ENCODE results near the gene VPS39.

The VPS39 gene

DNA sequence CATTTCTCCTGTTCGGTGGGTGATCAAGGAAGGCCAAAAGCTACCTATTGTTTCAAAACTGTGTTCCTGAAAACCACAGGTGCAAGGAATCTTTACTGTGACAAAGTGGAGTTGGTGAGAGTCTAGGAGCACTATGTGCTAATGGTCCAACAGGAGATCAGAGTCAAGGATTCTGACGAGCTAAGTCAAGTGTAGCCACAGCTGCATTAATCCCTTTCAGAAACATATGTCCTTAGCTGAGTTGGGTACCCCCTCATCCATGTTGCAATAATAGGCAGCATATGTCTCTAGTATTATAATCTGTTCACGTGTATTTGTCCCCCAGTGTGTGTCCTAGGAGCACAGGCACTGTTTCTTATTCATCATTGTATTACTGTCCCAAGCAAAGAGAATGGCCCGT, 1.7 kb downstream of the VPS39 start:
- no peak for DNase-seq (ENCODE audit: low read depth, low spot score)
- no peak overlapping the region for H3K4me3 ChIP-seq (ENCODE audit: low read length)

DNA sequence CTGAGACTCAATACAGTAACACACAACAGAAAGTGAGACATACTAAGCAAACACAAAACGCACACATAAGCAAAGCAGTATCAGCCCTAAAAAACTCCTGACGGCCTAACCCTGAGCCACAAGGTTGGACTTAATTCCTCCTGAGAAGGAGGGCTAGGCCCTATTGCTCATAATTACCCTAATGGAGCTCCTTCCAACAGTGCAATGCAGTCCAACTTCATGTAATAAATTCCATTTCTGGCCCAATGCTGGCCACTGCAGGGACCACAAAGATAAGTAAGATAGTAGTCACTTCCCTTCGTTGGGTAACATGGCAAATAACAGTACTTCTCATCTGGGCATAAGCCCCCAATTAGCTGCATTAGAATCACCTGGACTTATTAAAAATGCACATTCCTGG, 4.2 kb downstream of the VPS39 start:
- no peak for DNase-seq (ENCODE audit: low read depth, low spot score)
- no peak overlapping the region for H3K4me3 ChIP-seq (ENCODE audit: low read length)

DNA sequence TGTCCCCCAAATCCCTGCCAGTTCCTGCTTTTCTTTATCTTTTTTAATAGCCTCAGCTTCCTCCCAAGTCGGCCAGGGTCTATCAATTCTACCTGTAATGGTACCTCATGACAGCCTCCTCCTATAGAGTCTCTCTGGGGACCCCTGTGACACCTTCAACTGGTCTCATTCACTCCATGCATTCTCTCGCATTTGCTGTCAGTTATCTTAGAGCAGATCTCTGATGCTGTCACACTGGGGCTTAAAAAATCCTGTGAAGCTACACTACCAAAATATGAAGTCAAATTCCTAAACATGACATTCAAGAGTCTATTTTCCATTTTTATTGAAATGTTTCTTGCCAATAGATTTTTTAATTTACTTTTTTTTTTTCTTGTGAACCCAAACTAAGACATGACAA, 5.5 kb downstream of the VPS39 start:
- no peak for DNase-seq (ENCODE audit: low read depth, low spot score)
- no peak overlapping the region for H3K4me3 ChIP-seq (ENCODE audit: low read length)

DNA sequence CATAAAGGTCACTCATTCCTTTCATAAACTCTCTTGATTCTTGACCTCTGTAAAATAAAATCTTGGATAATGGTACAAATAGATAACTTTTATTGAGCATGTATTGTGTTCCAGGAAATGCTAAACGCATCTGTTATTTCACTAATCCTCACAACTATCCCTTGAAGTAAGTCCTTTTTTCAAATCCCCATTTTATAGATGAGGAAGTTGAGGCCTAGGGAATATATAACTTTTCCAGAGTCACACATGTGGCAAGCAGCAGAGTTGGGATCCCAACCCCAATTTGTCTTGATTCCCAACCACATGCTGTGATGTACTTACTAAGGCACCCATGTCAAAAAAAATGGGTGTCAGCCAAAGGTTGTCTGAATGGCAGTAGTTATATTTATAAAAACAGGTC, 6.3 kb downstream of the VPS39 start:
- no peak overlapping the region for H3K4me3 ChIP-seq (ENCODE audit: low read length)
- no peak for DNase-seq (ENCODE audit: low read depth, low spot score)

DNA sequence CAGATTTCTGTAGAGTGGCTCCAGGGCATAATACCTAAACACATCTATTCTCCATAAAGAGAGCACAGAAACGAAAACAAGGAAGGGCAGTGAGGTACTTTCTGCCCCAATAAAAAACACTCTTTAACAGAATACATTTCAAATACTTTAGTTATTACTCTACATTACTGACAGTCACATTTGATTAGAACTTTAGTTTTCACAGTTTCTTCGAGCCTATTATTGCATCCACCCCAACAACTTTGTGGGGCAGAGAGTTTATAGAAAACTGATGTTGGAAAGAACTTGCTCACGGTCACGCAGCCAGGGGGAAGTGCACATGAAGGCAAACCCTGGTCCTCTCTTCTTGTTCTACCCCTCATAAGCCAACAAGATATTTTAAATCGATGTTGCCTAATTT, 9.0 kb downstream of the VPS39 start:
- no peak for DNase-seq (ENCODE audit: low read depth, low spot score)
- no peak overlapping the region for H3K4me3 ChIP-seq (ENCODE audit: low read length)

DNA sequence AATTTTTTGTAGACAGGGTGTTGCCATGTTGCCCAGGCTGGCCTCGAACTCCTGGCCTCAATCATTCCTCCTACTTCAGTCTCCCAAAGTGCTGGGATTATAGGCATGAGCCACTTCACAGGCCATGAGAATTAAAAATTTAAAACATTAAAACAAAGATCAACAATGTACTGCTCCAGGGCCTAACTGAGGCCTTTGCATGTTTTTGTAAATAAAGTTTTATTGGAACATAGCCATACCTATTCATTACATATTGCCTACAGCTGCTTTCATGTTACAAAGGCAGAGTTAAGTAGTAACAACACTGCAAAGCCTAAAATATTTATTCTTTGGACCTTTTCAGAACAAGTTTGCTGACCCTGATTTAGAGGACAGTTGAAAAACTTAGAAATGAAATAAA, 9.6 kb downstream of the VPS39 start:
- DNase-seq (ENCODE audit: low read depth, low spot score), result no peak
- no peak overlapping the region for H3K4me3 ChIP-seq (ENCODE audit: low read length)

DNA sequence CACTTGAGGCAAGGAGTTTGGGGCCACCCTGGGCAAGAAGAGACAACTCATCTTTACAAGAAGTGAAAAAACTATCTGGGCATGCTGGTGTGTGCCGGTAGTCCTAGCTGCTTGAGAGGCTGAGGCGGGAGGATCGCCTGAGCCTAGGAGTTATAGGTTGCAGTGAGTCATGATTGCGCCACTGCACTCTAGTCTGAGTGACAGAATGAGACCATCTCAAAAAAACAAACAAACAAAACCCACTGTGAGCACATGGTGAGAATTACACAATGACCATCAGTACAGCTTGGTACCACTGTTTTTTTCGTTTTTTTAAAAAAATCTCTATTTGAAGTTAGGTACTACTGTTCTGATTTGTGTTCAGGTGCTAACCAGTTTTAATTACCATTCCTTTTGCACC, 13.6 kb downstream of the VPS39 start:
- no peak overlapping the region for H3K4me3 ChIP-seq (ENCODE audit: low read length)
- DNase-seq (ENCODE audit: low read depth, low spot score), result no peak

DNA sequence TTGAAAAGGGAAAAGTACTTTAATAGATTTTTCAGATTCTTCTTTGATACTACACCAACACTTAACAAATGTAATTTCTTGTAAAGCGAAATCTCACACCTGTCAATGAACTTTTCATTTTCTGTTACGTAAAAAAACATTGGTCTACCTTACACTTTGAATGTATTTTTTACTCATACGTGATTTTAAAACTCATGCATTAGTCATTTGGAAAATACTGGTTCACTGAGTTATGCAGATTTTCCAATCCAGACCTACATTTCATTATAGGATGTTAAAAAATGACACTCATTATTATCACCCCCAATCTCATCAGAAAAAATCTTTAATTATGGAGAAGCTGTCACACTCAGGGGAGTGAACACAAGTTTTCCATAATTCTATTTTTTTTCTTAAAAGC, 14.7 kb downstream of the VPS39 start:
- no peak overlapping the region for H3K4me3 ChIP-seq (ENCODE audit: low read length)

DNA sequence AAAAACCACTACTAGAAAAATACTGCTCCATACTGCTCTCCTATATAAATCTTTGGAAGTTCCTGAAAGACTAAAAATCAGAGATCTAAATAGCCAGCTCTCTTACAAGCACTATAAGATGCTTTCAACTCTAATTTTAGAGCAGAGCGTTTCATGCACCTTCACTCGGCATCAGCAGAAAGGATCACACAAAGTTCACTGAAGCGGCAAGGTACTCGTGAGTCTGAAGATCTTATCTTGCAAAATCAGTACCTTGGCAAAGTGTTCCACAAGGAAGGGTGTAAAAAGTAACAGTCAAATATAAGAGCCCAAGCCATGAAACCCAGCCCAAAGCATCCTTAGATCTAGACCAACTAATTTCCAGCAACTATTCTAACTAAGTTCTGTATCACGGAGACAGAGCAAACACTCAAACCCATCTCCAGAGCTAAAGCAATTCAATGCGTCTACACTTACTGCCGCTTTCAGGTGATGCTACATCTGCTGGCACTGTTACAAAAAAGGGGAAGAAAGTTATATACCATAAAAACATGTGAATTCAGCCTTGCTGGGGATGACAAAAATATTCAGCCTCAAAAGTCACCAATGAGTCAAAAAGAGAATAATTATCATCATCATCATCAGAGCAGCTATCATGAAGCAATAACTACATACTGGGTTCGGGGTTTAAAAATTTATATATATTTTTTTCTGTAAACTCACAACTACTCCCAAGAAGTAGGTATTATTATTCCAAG, 16.3 kb downstream of the VPS39 start:
- DNase-seq (ENCODE audit: low read depth, low spot score), result no peak
- no peak overlapping the region for H3K4me3 ChIP-seq (ENCODE audit: low read length)

More for the DNA sequence above, 14.7 kb downstream of the VPS39 start:
- no peak for DNase-seq (ENCODE audit: low read depth, low spot score)

DNA sequence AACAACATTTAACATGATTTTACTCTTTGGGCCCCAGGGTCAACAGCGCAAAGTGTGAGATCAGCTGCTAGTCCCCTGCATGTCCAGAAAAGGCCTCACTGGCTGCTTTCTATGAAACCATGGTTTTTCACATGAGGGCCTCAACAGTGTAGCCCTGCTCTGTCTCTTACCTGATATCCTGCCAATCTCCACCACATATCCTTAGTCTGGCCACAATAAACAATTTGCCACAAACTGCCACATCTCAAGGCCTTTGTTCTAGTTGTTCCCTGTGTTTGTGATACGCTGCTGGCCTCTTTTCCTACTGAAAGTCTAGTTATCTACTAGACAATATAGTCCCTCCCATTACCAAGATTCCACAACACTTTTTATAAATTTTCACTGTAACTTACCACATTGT, 17.7 kb downstream of the VPS39 start:
- DNase-seq (ENCODE audit: low read depth, low spot score), result peak; percentile 81
- H3K4me3 ChIP-seq (ENCODE audit: low read length), result no peak overlapping the region

DNA sequence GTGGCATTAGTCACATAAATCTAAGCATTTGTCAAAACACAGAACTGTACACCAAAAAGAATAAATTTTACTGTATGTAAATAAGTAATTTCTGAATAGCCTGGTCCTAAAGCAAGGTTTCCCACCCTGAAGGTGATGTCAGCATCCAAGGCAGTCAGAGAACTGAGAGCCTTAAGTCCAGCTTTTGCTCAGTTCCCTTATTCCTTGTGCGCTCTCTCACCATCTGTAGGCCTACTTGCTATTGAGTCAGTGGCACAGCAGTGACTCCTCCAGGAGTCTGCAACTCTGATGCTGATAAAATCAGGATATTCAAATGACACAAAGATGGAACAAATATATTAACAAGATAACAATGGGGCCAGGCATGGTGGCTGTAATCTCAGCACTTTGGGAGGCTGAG, 22.3 kb downstream of the VPS39 start:
- no peak for DNase-seq (ENCODE audit: low read depth, low spot score)
- no peak overlapping the region for H3K4me3 ChIP-seq (ENCODE audit: low read length)

DNA sequence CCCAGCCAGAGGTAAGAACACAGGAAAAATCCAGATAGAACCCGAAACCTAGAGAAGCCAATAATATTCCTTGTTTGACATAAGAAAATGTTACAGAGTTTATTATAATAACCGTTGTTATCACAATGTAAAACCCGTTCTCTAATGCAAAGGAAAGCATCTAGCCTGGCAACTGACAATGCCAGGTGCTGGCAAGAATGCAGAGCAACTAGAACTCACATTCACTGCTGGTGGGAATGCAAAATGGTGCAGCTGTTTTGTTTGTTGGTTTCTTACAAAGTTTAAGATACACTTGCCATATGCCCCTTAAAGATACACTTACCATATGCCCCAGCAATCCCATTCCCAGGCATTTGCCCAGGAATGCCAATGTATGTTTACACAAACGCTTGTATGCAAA, 23.4 kb downstream of the VPS39 start:
- H3K4me3 ChIP-seq (ENCODE audit: low read length), result no peak overlapping the region
- DNase-seq (ENCODE audit: low read depth, low spot score), result no peak

DNA sequence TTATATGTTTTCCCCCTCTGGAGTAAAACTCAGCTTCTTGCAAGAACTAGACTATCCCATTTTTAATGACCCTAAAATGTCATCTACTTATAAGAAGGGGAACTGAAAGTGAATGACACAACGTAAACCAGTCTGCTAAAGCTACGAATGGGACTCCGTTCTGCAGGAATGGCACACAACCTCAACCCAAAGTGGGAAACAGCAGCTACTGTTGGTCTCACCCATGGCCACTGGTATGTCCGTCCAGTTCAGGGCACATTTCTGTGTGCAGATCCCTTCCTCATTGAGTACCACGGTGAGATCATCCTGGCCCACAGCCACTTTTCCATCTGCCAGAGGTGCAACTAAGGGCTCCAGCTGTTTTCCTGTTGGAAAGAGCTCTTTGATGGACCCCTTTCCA, 23.8 kb downstream of the VPS39 start:
- DNase-seq (ENCODE audit: low read depth, low spot score), result no peak
- no peak overlapping the region for H3K4me3 ChIP-seq (ENCODE audit: low read length)

DNA sequence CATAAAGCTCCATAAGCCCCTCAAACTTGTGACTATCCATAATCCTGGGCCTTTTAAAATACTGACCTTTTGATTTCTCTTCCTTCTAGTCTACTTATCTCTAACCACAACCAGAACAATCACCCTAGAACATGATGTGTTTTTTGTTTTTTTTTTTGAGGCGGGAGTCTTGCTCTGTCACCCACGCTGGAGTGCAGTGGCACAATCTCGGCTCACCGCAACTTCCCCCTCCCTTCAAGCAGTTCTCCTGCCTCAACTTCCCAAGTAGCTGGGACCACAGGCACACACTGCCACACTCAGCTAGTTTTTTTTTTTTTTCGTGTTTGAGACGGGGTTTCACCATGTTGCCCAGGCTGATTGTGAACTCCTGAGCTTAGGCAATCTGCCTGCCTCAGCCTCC, 25.1 kb downstream of the VPS39 start:
- no peak overlapping the region for H3K4me3 ChIP-seq (ENCODE audit: low read length)
- no peak for DNase-seq (ENCODE audit: low read depth, low spot score)

DNA sequence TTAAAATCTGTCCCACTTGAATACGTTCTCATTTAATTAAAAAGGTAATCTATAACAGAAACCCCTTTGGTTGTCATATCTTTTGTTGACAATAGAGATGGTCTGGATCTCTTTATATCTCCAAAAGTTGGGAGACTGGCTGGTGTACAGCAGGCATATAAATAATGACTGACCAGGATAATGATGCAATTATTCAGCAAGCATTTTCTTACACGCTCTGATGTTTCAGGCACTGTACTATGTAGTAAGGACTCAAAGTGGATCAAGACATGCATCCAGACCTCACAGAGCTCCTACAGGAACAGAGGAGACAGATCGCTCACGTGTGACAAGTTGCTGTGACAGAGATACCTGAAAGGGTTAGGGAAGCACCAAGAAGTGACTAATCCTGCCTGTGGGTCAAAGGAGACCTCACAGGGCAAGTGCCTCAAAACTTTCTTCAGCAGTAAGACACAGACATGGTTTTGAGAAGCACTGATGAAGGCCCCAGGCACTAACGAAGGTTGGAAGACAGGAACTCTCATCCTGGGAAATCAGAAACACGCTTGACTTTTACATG, 25.7 kb downstream of the VPS39 start:
- no peak overlapping the region for H3K4me3 ChIP-seq (ENCODE audit: low read length)
- DNase-seq (ENCODE audit: low read depth, low spot score), result no peak

DNA sequence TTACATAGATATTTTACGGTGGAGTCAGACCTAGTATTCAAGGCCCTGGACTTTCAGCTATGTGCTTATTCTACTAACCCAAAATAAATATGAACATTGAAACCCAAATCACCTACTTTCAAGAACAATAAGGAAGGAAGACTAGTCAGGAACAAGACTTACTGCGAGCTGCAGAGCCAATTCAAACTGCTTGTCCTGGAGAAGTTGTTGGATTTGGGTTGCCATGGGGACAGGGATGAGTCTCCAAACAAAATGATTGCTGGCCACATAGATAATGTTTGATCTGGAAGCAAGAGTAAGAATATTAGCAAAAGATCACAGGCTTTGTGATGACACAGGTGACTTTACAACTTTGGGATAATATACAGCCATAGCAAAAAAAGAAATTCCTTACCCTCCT, 30.0 kb downstream of the VPS39 start:
- no peak for DNase-seq (ENCODE audit: low read depth, low spot score)
- H3K4me3 ChIP-seq (ENCODE audit: low read length), result no peak overlapping the region

DNA sequence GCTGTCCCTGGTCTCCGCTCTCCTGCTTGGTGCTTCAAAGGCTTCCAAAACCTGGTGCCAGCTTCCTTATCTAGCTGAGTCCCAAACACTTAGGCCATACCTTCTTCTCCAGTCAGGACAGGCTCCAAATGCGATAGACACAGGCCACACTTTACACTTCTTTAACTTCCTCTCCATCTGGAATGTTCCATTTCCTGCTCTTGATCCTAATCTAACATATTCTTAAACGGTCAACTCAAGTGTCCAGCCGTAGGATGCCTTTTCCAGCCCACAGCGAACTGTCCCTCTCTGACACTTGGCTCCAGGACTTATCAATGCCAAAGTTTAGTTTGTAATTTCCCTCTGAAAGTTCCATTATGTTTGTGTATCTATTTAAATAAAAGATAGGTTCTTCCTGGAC, 32.4 kb downstream of the VPS39 start:
- no peak for DNase-seq (ENCODE audit: low read depth, low spot score)
- H3K4me3 ChIP-seq (ENCODE audit: low read length), result no peak overlapping the region

DNA sequence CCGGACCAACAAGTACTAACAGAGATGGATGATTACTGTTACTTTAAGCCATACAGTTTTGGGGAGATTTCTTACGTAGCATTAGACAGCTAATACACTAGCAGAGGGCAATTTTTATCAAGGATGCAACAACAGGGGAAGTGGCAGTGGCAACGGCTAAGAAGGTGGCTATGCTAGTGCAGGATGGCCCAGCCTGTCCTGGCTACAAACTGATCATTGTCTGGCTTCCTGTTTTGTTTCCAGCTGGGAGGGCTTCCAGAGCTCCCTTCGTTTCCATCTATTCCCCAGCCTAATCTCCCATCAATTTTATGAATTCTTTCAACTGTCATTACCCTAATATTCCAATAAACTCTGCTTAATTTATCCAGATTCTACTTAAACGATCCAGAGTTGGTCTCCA, 35.6 kb downstream of the VPS39 start:
- no peak for DNase-seq (ENCODE audit: low read depth, low spot score)
- H3K4me3 ChIP-seq (ENCODE audit: low read length), result no peak overlapping the region

DNA sequence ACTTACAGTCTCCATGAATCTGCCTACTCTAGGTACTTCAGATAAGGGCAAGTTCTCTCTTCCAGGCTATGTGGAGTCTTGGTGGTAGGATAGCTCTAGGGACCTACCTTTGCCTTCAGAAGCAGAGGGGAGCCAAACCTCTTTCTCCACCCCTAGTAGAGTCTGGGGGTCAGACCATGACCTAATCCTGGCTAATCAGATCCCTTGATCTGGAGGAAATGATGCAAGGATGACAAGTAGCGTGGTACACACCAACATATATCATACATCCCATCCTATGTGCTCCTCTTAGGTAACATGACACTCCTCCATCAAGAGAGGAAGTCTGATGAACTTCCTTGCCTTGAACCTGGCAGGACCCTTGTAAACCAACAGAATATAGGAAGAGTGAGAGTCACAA, 36.3 kb downstream of the VPS39 start:
- DNase-seq (ENCODE audit: low read depth, low spot score), result no peak
- no peak overlapping the region for H3K4me3 ChIP-seq (ENCODE audit: low read length)

DNA sequence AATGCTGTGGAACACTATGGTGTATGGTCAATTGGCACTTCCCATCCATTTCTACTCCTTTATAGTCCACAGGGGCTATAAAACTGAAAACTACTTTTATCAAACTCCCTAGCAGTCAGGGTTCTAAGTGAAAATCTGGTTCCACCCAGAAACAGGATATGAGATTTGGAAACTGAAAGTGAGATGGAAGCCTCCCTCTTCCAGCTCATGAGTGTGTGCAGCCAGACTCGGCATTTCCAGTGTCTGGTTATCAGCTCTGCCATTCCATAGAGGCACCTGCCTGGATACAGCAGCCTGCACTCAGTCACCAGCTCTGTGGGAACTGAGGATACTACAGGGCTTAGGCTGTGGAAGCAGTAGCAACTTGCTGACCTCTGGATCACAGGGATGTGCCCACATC, 37.0 kb downstream of the VPS39 start:
- no peak overlapping the region for H3K4me3 ChIP-seq (ENCODE audit: low read length)
- DNase-seq (ENCODE audit: low read depth, low spot score), result no peak

DNA sequence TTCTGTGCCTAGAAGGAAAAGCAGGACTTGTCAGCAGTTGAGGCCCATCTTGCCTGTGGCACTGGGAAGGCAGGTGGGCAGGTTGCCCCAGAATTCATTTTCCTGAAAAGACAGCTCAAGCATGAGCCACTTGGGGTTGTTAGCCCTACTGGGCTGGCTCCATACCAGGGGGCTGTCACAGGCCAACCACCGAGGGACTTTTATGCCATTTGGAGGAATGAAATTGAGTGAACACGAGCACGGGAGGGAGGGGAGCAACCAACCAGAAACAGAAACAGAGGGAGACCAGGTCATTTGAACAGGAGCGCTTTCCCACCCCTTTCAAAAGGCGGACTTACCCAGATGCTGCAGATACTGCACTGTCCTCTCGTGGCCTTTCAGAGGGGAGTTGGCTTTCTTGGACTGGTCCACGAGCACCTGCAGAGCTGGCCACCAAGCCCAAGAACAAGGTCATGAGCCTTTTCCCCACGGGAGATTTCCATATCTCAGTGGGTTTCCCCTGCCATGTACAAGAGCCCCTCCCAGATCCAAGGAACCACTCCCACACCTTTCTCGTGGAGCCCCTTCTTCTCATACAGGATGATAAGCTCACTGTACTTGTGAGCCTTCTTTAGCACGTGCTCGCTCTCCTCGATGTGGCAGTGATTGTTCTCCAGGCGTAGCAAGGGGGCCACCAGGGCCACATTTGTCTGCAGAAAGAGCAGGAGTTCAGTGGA, 41.7 kb downstream of the VPS39 start:
- H3K4me3 ChIP-seq (ENCODE audit: low read length), result no peak overlapping the region
- no peak for DNase-seq (ENCODE audit: low read depth, low spot score)
